ENCODE results near the gene RMC1. TPM values are rescaled to one million over a fixed set of nuclear protein-coding genes. Genes with fewer than 3 reads are reported as not detected.

Gene RMC1
- total RNA-seq, 1 donor: 22.7 TPM

DNA sequence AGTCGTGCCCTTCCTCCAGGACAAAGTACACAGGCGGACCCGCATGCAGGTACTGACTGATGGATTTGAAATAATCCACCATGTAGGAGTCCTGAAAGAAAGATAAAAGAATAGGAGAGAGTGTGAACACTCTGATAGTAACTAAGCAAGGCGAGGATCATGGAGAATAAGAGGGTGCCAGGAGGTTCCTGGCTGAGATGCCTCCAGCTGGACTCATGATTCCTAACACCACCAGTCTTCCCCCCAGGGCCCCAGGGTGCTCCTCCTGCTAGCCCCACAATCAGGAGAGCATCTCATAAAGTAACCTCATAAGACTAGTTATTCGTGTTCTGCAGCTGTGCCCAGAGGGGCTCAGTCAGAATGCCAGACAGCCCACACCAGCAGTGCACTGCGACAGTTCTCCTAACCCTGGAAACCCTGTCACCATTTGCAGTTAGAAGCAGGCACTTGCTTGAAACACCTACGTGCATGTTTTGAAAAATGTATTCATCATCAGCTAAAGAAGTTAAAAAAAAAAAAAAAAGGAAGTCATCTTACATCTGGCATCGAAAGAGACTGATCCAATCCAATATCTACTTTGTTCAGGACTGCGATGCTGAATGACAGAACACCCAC lies 36.7 kb downstream of the RMC1 start:
- DNase-seq (ENCODE audit: low read depth): no peak
- no peak overlapping the region for H3K4me3 ChIP-seq (ENCODE audit: low read depth, low read length)
- TF ChIP-seq, protein P1, sequence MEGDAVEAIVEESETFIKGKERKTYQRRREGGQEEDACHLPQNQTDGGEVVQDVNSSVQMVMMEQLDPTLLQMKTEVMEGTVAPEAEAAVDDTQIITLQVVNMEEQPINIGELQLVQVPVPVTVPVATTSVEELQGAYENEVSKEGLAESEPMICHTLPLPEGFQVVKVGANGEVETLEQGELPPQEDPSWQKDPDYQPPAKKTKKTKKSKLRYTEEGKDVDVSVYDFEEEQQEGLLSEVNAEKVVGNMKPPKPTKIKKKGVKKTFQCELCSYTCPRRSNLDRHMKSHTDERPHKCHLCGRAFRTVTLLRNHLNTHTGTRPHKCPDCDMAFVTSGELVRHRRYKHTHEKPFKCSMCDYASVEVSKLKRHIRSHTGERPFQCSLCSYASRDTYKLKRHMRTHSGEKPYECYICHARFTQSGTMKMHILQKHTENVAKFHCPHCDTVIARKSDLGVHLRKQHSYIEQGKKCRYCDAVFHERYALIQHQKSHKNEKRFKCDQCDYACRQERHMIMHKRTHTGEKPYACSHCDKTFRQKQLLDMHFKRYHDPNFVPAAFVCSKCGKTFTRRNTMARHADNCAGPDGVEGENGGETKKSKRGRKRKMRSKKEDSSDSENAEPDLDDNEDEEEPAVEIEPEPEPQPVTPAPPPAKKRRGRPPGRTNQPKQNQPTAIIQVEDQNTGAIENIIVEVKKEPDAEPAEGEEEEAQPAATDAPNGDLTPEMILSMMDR (IDR thresholded peaks at IDR 0.05; ENCODE audit: insufficient read depth, low read length): no peak

GRCh38 chr18:23540867-23541266 lies 37.6 kb downstream of the RMC1 start:
- H3K4me3 ChIP-seq (ENCODE audit: low read depth, low read length): no peak overlapping the region
- TF ChIP-seq, protein P1 (IDR thresholded peaks at IDR 0.05; ENCODE audit: insufficient read depth, low read length): no peak
- DNase-seq (ENCODE audit: low read depth): no peak

DNA sequence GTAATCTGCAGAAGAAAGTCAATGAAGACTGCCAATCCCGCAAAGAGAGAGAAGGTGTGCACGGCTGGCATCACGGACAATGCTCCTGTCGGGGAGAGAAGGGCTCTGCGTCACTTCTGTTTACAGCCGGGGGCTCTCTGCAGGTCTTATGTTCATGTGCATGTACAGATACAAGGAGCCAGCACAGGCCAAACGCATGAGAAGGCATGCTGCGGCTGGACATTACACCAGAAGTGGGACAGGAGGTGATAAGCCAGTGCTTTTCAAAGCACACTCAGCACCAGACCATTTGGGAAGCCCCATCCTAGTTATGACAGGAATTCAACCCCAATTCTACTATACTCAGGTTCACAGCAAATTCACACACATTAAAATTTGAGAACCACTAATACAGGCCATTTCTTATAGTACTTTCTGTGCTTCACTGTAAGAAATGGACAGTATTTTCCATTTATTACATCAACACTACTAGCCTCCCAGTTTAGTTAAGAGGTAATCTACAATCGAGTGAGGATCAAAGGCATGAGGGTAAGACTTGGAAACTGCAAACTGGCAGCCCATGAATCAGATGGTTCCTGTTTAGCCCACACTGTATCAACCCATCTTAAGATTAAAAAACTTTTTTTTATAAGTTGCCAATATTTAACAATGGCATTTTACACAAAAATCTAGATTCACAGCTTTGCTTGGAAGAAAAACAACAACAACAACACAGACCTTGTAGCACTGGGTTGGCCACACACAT lies 38.2 kb downstream of the RMC1 start:
- H3K4me3 ChIP-seq (ENCODE audit: low read depth, low read length): no peak overlapping the region
- TF ChIP-seq, protein P1 (IDR thresholded peaks at IDR 0.05; ENCODE audit: insufficient read depth, low read length): no peak
- DNase-seq (ENCODE audit: low read depth): no peak

- no peak for DNase-seq (ENCODE audit: low read depth)
- no peak overlapping the region for H3K4me3 ChIP-seq (ENCODE audit: low read depth, low read length)
- TF ChIP-seq, protein P1 (IDR thresholded peaks at IDR 0.05; ENCODE audit: insufficient read depth, low read length): no peak
Observed at GRCh38 chr18:23542461-23542860, 39.1 kb downstream of the RMC1 start.

GRCh38 chr18:23545247-23545789 lies 42.0 kb downstream of the RMC1 start:
- TF ChIP-seq, protein P1 (IDR thresholded peaks at IDR 0.05; ENCODE audit: insufficient read depth, low read length): no peak
- H3K4me3 ChIP-seq (ENCODE audit: low read depth, low read length): no peak overlapping the region
- DNase-seq (ENCODE audit: low read depth): no peak

GRCh38 chr18:23547306-23547705 lies 44.0 kb downstream of the RMC1 start:
- TF ChIP-seq, protein P1 (IDR thresholded peaks at IDR 0.05; ENCODE audit: insufficient read depth, low read length): no peak
- H3K4me3 ChIP-seq (ENCODE audit: low read depth, low read length): no peak overlapping the region
- no peak for DNase-seq (ENCODE audit: low read depth)

Data from fibroblast of the aortic adventitia (primary cell).